HT-29 (cell line): ENCODE measurements around the gene MRPL20. TPM values are rescaled to one million over a fixed set of nuclear protein-coding genes. Genes with fewer than 3 reads are reported as not detected.

Experiments
- total RNA-seq: library from RNA; depleted of rRNA; stranded (reverse); fragments of >200 nt; shearing (Covaris generic); gene quantifications from 2 replicates; pipeline ENCODE4 v1.2.3, GENCODE V29; 2014; rRNA removed

The MRPL20 gene
- total RNA-seq, 1 experiment from 2014 or later: 235 TPM

Other genes with a start within 250 kb of the MRPL20 start
- 5.8 and 6.6 TPM in 2 replicates for gene TTLL10, start 233.4 kb downstream of the MRPL20 start, total RNA-seq
- 0.42 TPM in 1 of 2 replicates, not detected in the other for gene TNFRSF18, start 200.7 kb downstream of the MRPL20 start, total RNA-seq
- not detected in 2 replicates for gene TNFRSF4, start 193.1 kb downstream of the MRPL20 start, total RNA-seq
- gene SDF4, start 175.3 kb downstream of the MRPL20 start, total RNA-seq: 163 and 188 TPM in 2 replicates
- gene B3GALT6, start 175.1 kb downstream of the MRPL20 start, total RNA-seq: 84.2 and 87.7 TPM in 2 replicates
- 4.1 and 6.0 TPM in 2 replicates for gene C1QTNF12, start 160.6 kb downstream of the MRPL20 start, total RNA-seq
- 93.1 and 94.4 TPM in 2 replicates for gene UBE2J2, start 133.4 kb downstream of the MRPL20 start, total RNA-seq
- gene SCNN1D, start 126.9 kb downstream of the MRPL20 start, total RNA-seq: 0.48 and 0.50 TPM in 2 replicates
- gene ACAP3, start 99.4 kb downstream of the MRPL20 start, total RNA-seq: 104 and 113 TPM in 2 replicates
- 152 and 157 TPM in 2 replicates for gene PUSL1, start 98.7 kb downstream of the MRPL20 start, total RNA-seq
- gene INTS11, start 82.6 kb downstream of the MRPL20 start, total RNA-seq: 174 and 200 TPM in 2 replicates
- gene CPTP, start 82.5 kb downstream of the MRPL20 start, total RNA-seq: 62.5 and 70.5 TPM in 2 replicates
- 0.89 and 1.6 TPM in 2 replicates for gene TAS1R3, start 76.0 kb downstream of the MRPL20 start, total RNA-seq
- gene DVL1, start 57.9 kb downstream of the MRPL20 start, total RNA-seq: 246 and 269 TPM in 2 replicates
- gene MXRA8, start 48.7 kb downstream of the MRPL20 start, total RNA-seq: not detected in 2 replicates
- gene AURKAIP1, start 32.1 kb downstream of the MRPL20 start, total RNA-seq: 377 and 383 TPM in 2 replicates
- 200 and 243 TPM in 2 replicates for gene CCNL2, start 8.0 kb downstream of the MRPL20 start, total RNA-seq
- gene ANKRD65, start 14.0 kb upstream of the MRPL20 start, total RNA-seq: 0.44 and 1.4 TPM in 2 replicates
- gene VWA1, start 28.4 kb upstream of the MRPL20 start, total RNA-seq: 220 and 232 TPM in 2 replicates
- 2.3 and 3.1 TPM in 2 replicates for gene ATAD3C, start 42.4 kb upstream of the MRPL20 start, total RNA-seq
- gene ATAD3B, start 64.5 kb upstream of the MRPL20 start, total RNA-seq: 102 and 111 TPM in 2 replicates
- 155 and 162 TPM in 2 replicates for gene ATAD3A, start 104.9 kb upstream of the MRPL20 start, total RNA-seq
- gene TMEM240, start 133.3 kb upstream of the MRPL20 start, total RNA-seq: 1.4 and 2.4 TPM in 2 replicates
- 140 and 148 TPM in 2 replicates for gene SSU72, start 167.6 kb upstream of the MRPL20 start, total RNA-seq
- gene FNDC10, start 192.8 kb upstream of the MRPL20 start, total RNA-seq: not detected in 2 replicates
- 65.3 and 89.0 TPM in 2 replicates for gene MIB2, start 208.2 kb upstream of the MRPL20 start, total RNA-seq
- 0.10 and 1.3 TPM in 2 replicates for gene MMP23B, start 224.9 kb upstream of the MRPL20 start, total RNA-seq